Transverse colon (tissue), 4 donors: ENCODE data around the gene C1orf21. TPM values are rescaled to one million over a fixed set of nuclear protein-coding genes. Genes with fewer than 3 reads are reported as not detected.

ENCODE experiments used
- DNase-seq: peaks from one replicate; pipeline ENCODE4 v3.0.0-alpha.2; 2019
- H3K27ac ChIP-seq, 4 donors: fragments of 200-600 bp; sonication (generic); 2 replicates each; pipeline ENCODE4 v1.5.1; 2016 to 2018; ENCODE audit warnings: inconsistent platforms in 4 of 4
- H3K27me3 ChIP-seq: fragments of 200-600 bp; sonication (generic); 2 replicates; pipeline ENCODE4 v1.5.1; 2017; ENCODE audit warnings: inconsistent platforms
- H3K36me3 ChIP-seq, 4 donors: fragments of 200-600 bp; sonication (generic); 2 replicates each; pipeline ENCODE4 v1.5.1; 2017 to 2019; ENCODE audit warnings: inconsistent platforms in 4 of 4
- H3K4me1 ChIP-seq, 4 donors: fragments of 200-600 bp; sonication (generic); 2 replicates each; pipeline ENCODE4 v1.5.1; 2017 to 2020; ENCODE audit warnings: inconsistent platforms in 4 of 4
- H3K4me3 ChIP-seq, 4 donors: fragments of 200-600 bp; sonication (generic); 1 replicate in 1 of 4; 2 replicates in 3 of 4; pipeline versions ENCODE4 v1.5.1 to v1.6.1; 2017 to 2019; ENCODE audit warnings: inconsistent platforms in 4 of 4
- H3K9me3 ChIP-seq, 2 donors: fragments of 200-600 bp; sonication (generic); 2 replicates each; pipeline ENCODE4 v1.5.1; 2017 to 2019; ENCODE audit warnings: inconsistent platforms in 2 of 2
- CTCF ChIP-seq, 5 experiments: fragments of 200-600 bp in 3 of 5; fragments of 450-650 bp in 2 of 5; sonication (generic) in 3 of 5; IDR thresholded peaks; 1 replicate in 2 of 5; 2 replicates in 3 of 5; pipeline ENCODE4 v1.5.1; 2016 to 2017; ENCODE audit warnings: antibody characterized with exemption in 5 of 5, inconsistent platforms in 3 of 5, mild to moderate bottlenecking in 2 of 5, moderate library complexity in 1 of 5
- EP300 ChIP-seq: sonication (generic); formaldehyde crosslinking; IDR thresholded peaks from one replicate; pipeline ENCODE4 v1.6.1; 2017; ENCODE audit warnings: antibody characterized with exemption, low read depth
- POLR2A ChIP-seq: fragments of 450-650 bp; IDR thresholded peaks from one replicate; pipeline ENCODE4 v1.6.1; 2016; ENCODE audit warnings: antibody characterized with exemption, mild to moderate bottlenecking, moderate library complexity
- POLR2AphosphoS5 ChIP-seq, 3 donors: sonication (generic); formaldehyde crosslinking; IDR thresholded peaks; one replicate each; pipeline ENCODE4 v1.6.1; 2016; ENCODE audit warnings: antibody characterized with exemption in 3 of 3
- WGBS, 2 donors: methylation state at CpG; one replicate each; pipeline ENCODE4 v1.1.5; 2018; ENCODE audit warnings: low coverage in 1 of 2; 5-methylcytosine and 5-hydroxymethylcytosine counted together
- in situ Hi-C, 4 donors: fragments of 200-750 bp; cut with MboI; loops; one replicate each; pipeline versions ENCODE4 v1.15.0 to v1.15.1; 2017; ENCODE audit warnings: low sequenced_read_pairs in 3 of 4, low pct_ligation_motif_present in 1 of 4, low pct_unique_long_range_greater_than_20kb in 1 of 4
- intact Hi-C: fragments of 100-400 bp; cut with DNase I; formaldehyde crosslinking; loops from one replicate; pipeline ENCODE4 v1.15.1; 2023; ENCODE audit warnings: low total_unique reads
- total RNA-seq, 4 donors: library from RNA; depleted of rRNA; stranded (reverse); fragments of >200 nt; gene quantifications; one replicate each; pipeline ENCODE4 v1.1.0, GENCODE V29; 2016

The C1orf21 gene
- total RNA-seq, 4 donors from 2014 or later: 38.4 to 70.0 (median 62.4) TPM

- Histone ChIP-seq H3K27me3 (no peaks in the 10 kb centered on the region), H3K9me3 (no peaks in the 10 kb centered on the region), H3K4me1 (no peaks in the 10 kb centered on the region), H3K4me3 (no peak overlapping the region), H3K36me3 (no peaks in the 10 kb centered on the region), H3K27ac (no peak overlapping the region)
- intact Hi-C loops (no loop called here), in situ Hi-C loops (no loop called here)
- no peak for DNase-seq
- WGBS, 2 donors: 90% methylated on average over 3 of the region's 3 CpGs
- TF ChIP-seq POLR2A (no peak), EP300 (no peak), CTCF (IDR thresholded peaks at IDR 0.05) (no peak), POLR2AphosphoS5 (IDR thresholded peaks at IDR 0.05) (no peak)
Observed at GRCh38 chr1:184351416-184351975, 35.3 kb upstream of the C1orf21 start.

GRCh38 chr1:184352776-184353175 lies 34.1 kb upstream of the C1orf21 start:
- TF ChIP-seq POLR2AphosphoS5 (IDR thresholded peaks at IDR 0.05) (no peak), POLR2A (no peak), EP300 (no peak), CTCF (IDR thresholded peaks at IDR 0.05) (no peak)
- 65% methylated on average over 1 of the region's 1 CpG; no CpG with 5 or more reads in 1 of the 2 donors for WGBS, 2 donors
- in situ Hi-C loops: no loop called here
- no peaks in the 10 kb centered on the region for H3K36me3 ChIP-seq
- no peak for DNase-seq
- no peaks in the 10 kb centered on the region for H3K9me3 ChIP-seq
- H3K4me1 ChIP-seq: no peaks in the 10 kb centered on the region
- no peaks in the 10 kb centered on the region for H3K27me3 ChIP-seq
- no peak overlapping the region for H3K27ac ChIP-seq
- intact Hi-C loops: no loop called here
- no peak overlapping the region for H3K4me3 ChIP-seq

- DNase-seq: no peak
- Histone ChIP-seq H3K27ac (no peak overlapping the region), H3K4me3 (no peak overlapping the region), H3K4me1 (no peaks in the 10 kb centered on the region), H3K27me3 (no peaks in the 10 kb centered on the region), H3K36me3 (no peaks in the 10 kb centered on the region), H3K9me3 (no peaks in the 10 kb centered on the region)
- intact Hi-C loops: no loop called here
- WGBS, 2 donors: 75 to 82% methylated on average over 2 of the region's 2 CpGs
- in situ Hi-C loops: no loop called here
- TF ChIP-seq EP300: no peak
Observed at GRCh38 chr1:184354719-184355118, 32.1 kb upstream of the C1orf21 start.

GRCh38 chr1:184356891-184357290 lies 29.9 kb upstream of the C1orf21 start:
- no peaks in the 10 kb centered on the region for H3K27me3 ChIP-seq
- H3K4me3 ChIP-seq: no peak overlapping the region
- no peak for TF ChIP-seq CTCF (IDR thresholded peaks at IDR 0.05)
- no peak for TF ChIP-seq EP300
- TF ChIP-seq POLR2AphosphoS5 (IDR thresholded peaks at IDR 0.05): no peak
- TF ChIP-seq POLR2A: no peak
- no peaks in the 10 kb centered on the region for H3K9me3 ChIP-seq
- no peak for DNase-seq
- H3K27ac ChIP-seq: no peak overlapping the region
- intact Hi-C loops: no loop called here
- no peaks in the 10 kb centered on the region for H3K36me3 ChIP-seq
- WGBS, 2 donors: 80 to 81% methylated on average over 1 to 2 of the region's 2 CpGs
- H3K4me1 ChIP-seq: no peaks in the 10 kb centered on the region
- in situ Hi-C loops: no loop called here

- no peak for DNase-seq
- H3K4me3 ChIP-seq: no peak overlapping the region
- H3K27me3 ChIP-seq: no peaks in the 10 kb centered on the region
- H3K36me3 ChIP-seq: no peaks in the 10 kb centered on the region
- H3K9me3 ChIP-seq: no peaks in the 10 kb centered on the region
- intact Hi-C loops (no loop called here), in situ Hi-C loops (no loop called here)
- peaks cover 3 to 9% (median 7%) of the 10 kb centered on the region in 4 donors for H3K4me1 ChIP-seq
- no peak for TF ChIP-seq POLR2A
- no peak for TF ChIP-seq EP300
- no peak for TF ChIP-seq POLR2AphosphoS5 (IDR thresholded peaks at IDR 0.05)
- TF ChIP-seq CTCF (IDR thresholded peaks at IDR 0.05): no peak
- no peak overlapping the region for H3K27ac ChIP-seq
- WGBS, 2 donors: 93 to 100% methylated on average over 1 of the region's 1 CpG
Observed at GRCh38 chr1:184358256-184358655, 28.6 kb upstream of the C1orf21 start.
